MG63 (cell line): ENCODE measurements around the gene MMP14. TPM values are rescaled to one million over a fixed set of nuclear protein-coding genes. Genes with fewer than 3 reads are reported as not detected.
"Not testable (repeated sequence)": the region's sequence is repeated elsewhere in the genome, so short reads cannot be mapped to it uniquely, and the experiment has no call there.

Experiments
- DNase-seq: peaks from one replicate; pipeline ENCODE4 v3.0.0-alpha.2; 2020
- H3K27me3 ChIP-seq: fragments of 250-450 bp; sonication (Bioruptor Pico); 2 replicates; pipeline ENCODE4 v1.5.1; 2020; ENCODE audit warnings: mild to moderate bottlenecking, moderate library complexity
- H3K36me3 ChIP-seq: fragments of 250-450 bp; sonication (Bioruptor Pico); 2 replicates; pipeline ENCODE4 v1.5.1; 2020; ENCODE audit warnings: mild to moderate bottlenecking, moderate library complexity
- H3K4me3 ChIP-seq: fragments of 250-450 bp; sonication (Bioruptor Pico); 2 replicates; pipeline ENCODE4 v1.5.1; 2020; ENCODE audit warnings: mild to moderate bottlenecking, moderate library complexity
- H3K9me3 ChIP-seq: fragments of 250-450 bp; sonication (Bioruptor Pico); 2 replicates; pipeline ENCODE4 v1.5.1; 2020; ENCODE audit warnings: mild to moderate bottlenecking, moderate library complexity
- total RNA-seq: library from RNA; depleted of rRNA; stranded (reverse); fragments of >200 nt; shearing (Covaris generic); gene quantifications from 2 replicates; pipeline ENCODE4 v1.2.3, GENCODE V29; 2014; ENCODE audit warnings: low replicate concordance

Gene MMP14
- total RNA-seq, 1 experiment from 2014 or later, result 124 TPM

DNA sequence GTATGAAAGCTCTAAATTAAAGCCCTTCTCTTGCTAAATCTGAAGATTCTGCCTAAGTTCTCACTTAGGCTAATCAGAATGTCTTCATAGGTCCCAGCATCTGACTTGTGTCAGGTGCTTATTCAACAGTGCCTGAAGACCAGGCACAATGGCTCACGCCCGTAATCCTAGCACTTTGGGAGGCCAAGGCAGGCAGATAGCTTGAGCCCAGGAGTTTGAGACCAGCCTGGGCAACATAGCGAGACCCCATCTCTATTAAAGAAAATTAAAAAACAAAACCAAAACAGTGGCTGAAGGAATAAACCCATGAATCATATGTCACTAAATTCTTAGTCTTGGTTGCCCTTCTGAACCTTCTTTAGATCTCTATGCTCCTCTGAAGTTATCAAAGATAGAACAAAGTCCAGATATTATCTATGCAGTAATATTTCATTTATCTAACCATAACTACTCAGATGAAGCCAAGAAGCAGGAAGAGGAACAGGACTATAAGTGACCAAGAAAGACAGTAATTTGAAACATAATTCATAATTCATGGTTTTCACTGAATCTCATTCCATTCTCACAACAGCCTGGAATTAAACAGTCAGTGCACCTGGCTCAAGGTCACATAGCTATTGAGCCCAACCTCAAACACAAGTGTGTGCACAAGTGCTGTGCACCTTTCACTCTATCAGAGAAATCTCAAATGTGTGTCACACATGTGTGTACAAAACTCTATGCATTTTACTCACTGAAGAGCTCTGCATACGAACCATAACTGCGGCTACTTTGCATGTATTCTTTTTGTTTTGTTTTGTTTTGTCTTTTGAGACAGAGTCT is 27.8 kb upstream of the MMP14 start:
- Histone ChIP-seq H3K27me3 (no peaks in the 10 kb centered on the region), H3K9me3 (no peaks in the 10 kb centered on the region), H3K4me3 (no peak overlapping the region), H3K36me3 (no peaks in the 10 kb centered on the region)
- DNase-seq, result no peak

DNA sequence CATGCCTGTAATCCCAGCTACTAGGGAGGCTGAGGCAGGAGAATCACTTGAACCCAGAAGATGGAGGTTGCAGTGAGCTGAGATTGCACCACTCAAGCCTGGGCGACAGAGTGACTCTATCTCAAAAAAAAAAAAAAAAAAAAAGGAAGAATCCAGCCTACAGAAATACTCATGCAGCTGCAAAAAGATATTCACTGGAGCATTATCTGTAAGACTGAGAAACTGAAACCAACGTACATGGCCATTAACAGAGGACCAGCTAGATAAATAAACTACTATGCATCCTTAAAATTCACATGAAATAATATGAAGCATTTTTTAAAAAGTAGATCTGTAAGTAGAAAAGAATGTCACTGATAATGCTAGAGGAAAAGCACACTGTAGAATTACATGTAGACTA is 24.7 kb upstream of the MMP14 start:
- Histone ChIP-seq H3K27me3 (no peaks in the 10 kb centered on the region), H3K36me3 (no peaks in the 10 kb centered on the region), H3K9me3 (no peaks in the 10 kb centered on the region), H3K4me3 (no peak overlapping the region)
- no peak for DNase-seq

DNA sequence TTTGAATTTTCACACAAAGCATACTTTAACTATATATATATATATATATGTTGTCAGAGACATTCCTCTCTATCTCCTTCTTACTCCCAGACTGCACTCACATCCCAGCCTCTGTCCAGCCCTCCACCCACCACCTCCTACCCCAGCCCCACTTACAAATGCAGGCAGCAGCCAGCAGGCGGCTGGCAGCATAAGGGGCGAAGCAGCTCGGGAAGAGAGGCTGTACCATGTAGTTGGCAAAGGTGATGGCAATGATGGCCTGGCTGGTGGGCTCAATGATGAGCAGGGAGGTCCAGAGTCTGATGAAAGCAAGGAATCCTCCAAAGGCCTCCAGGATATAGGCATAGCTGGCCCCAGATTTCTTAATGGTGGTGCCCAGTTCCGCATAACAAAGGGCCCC is 23.6 kb upstream of the MMP14 start:
- Histone ChIP-seq H3K27me3 (no peaks in the 10 kb centered on the region), H3K9me3 (no peaks in the 10 kb centered on the region), H3K36me3 (no peaks in the 10 kb centered on the region), H3K4me3 (no peak overlapping the region)
- DNase-seq, result no peak

DNA sequence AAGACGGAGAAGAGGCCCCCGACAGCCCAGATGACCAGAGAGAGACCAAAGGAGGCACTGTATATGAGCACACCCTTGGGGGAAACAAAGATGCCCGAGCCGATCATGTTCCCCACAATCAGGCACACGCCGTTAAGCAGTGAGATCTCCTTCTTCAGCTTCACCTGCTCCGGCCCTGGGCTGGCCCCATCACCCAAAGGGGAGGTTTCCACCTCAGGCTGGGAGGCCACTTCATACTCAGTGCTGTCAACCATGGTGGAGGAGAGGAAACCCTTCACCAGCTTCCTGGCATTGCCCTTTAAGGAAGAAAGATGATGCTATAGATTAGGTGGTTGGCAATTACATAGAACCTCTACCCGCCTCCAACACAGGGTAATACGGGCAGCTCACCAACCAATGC is 23.2 kb upstream of the MMP14 start:
- H3K36me3 ChIP-seq, result no peaks in the 10 kb centered on the region

DNA sequence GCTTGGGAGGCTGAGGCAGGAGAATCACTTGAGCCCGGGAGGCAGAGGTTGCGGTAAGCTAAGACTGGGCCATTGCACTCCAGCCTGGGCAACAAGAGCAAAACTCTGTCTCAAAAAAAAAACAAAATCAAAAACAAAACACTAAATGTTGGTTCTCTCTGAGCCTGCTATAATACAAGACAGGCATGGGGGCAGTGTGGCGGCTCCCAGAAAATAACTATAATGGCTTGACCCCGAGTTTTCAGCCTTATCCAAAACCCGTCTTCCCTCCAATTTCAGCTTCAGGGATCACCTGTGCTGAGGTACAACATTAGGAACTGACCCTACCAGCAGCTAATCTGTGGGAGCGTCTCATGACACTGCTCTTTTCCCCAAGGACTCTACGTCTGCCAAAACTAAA is 22.0 kb upstream of the MMP14 start:
- DNase-seq, result no peak
- Histone ChIP-seq H3K4me3 (no peak overlapping the region), H3K9me3 (no peaks in the 10 kb centered on the region), H3K36me3 (no peaks in the 10 kb centered on the region), H3K27me3 (no peaks in the 10 kb centered on the region)

More for the DNA sequence above, 23.2 kb upstream of the MMP14 start:
- Histone ChIP-seq H3K9me3 (no peaks in the 10 kb centered on the region), H3K27me3 (no peaks in the 10 kb centered on the region), H3K4me3 (no peak overlapping the region)
- DNase-seq, result no peak

DNA sequence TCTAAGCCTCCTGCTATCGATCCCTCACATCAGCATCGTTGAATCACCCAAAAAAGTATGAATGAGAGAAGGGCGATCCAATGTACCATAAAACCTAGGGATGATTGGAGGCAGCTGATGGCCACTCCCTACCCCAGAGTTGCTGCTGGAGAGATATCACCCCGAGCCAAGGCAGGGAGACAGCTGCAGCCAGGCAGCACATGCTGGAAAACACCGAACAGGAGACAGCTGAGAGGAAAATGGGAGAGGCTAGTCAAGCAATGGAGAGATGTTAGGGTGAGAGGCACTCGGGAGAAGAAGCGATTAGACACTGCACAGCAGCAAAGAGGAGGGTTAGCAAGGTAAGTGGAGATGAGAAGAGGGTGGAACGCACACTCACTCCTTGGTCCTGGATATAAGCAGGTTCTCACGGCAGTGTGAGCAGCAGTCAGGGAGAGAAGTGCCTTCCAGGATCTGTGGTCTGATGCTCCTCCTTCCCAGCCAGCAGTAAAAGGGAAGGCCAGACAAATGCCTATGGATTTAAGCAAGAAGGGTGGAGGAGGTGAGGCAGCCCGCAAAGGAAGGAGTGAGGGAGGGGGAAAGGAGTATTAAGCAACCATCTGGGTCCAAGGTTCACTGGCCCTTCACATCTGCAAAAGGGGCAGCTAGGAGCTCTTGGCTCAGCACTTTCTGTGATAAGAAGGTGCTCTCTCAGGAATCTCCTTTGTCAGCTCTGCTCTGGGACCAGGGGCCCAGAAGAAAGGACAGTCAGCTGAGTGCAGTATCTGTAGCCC is 21.3 kb upstream of the MMP14 start, which contains the start of gene SLC7A7:
TSS of gene SLC7A7 (minus strand) at position 495 of the 773 bp plus-strand sequence. CDS start 2,037 bp downstream, outside the sequence.
- Histone ChIP-seq H3K36me3 (no peaks in the 10 kb centered on the region), H3K9me3 (no peaks in the 10 kb centered on the region), H3K27me3 (no peaks in the 10 kb centered on the region), H3K4me3 (no peak within 1 kb of the TSS)
- DNase-seq, result no peak

DNA sequence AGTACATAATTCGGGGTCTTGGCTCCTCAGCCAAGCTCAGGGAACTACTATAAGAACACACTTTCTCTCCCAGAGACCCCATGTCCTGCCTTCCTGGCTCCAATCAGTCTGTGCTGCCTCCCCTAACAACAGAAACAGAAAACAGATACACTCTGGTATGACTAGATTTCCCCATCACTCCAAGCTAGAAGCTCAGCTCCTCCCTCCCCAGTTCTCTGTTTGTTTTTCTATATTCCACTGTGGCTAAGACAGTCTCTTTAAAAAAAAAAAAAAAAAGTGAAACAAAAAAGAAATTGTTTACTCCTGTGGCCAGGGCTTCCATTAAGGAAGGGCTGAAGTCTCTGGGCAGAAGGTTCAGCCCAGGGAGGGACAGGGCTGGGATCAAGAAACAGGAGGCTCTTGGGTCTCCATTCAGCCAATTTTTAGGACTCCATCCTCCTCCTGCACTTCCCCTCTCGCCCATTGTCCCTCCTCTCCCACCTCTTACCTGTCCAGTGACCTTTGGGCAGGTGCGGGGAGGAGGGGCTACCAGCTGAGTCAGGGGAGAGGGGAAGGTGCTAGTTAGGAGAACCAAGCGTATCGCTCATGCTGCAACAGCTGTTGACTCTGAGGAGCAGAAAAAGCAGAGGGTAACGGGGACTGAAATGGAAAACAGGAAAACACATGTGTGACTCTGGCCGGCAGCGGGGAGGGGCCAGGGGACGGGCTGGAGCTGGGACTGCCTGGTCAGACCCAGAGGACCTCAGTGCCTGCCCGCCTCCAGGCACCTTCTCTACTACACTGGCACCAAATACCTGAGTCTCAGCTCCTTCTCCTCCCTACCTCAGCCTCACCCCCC is 17.0 kb upstream of the MMP14 start:
- no peak for DNase-seq
- Histone ChIP-seq H3K27me3 (no peaks in the 10 kb centered on the region), H3K4me3 (no peak overlapping the region), H3K9me3 (no peaks in the 10 kb centered on the region), H3K36me3 (no peaks in the 10 kb centered on the region)

DNA sequence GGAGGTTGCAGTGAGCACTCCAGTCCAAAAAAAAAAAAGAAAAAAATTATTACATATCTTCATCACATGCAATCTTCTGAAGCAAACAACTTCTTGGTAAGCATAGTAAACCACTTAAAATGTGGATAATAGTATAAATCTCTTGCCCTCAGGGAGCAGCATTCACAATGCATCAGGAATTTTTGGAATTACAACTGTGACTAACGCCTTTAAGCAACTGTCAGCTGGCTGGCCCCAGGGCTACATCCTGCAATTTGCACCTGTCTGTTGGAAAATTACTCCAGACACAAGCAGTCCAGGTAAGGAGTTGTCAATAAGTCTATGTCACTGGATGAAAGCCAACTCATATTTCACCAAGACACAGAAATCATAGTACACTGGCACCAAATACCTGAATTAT is 15.7 kb upstream of the MMP14 start:
- no peak for DNase-seq

DNA sequence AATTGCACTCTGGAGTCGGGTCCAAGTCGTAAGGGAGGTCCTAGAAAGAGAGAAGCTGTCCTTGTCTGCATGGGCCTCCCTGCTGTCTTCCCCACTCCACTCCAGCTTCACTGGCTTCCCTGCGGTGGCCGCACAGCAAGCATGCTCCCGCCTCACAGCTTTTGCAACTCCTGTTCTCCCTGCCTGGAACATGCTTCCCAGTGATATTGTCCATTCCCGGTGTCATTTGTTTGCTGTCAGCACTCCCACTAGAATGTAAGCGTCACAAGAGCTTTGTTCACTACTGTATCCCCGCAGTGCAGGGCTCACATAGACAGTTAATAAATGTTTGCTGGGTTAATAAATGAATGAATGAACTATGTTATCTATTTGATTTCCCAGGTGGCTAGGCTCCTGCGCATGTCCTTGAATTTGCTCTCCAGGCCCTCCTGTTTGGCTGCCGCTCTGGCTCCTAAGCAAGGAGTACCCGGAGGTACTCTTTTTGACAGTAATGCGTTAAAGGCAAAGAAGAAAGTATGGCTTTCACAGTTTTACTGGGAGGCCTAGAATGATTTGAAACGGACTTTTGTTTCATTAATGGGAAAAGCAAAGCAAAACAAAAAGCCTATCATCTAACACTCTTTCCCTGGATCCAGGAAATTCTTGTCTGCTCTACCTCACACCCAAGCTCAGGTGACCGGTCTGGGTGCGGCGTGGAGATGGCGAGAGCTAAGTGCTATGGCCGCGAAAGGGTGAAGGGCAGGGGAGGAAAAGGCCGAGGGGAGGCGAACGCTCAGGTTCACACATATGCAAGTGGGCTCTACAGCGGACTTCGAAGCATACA is 15.0 kb upstream of the MMP14 start:
- no peaks in the 10 kb centered on the region for H3K27me3 ChIP-seq
- DNase-seq, result no peak
- H3K4me3 ChIP-seq, result no peak overlapping the region
- H3K36me3 ChIP-seq, result no peaks in the 10 kb centered on the region
- no peaks in the 10 kb centered on the region for H3K9me3 ChIP-seq

More for the DNA sequence above, 15.7 kb upstream of the MMP14 start:
- Histone ChIP-seq H3K36me3 (no peaks in the 10 kb centered on the region), H3K9me3 (no peaks in the 10 kb centered on the region), H3K27me3 (no peaks in the 10 kb centered on the region), H3K4me3 (no peak overlapping the region)

DNA sequence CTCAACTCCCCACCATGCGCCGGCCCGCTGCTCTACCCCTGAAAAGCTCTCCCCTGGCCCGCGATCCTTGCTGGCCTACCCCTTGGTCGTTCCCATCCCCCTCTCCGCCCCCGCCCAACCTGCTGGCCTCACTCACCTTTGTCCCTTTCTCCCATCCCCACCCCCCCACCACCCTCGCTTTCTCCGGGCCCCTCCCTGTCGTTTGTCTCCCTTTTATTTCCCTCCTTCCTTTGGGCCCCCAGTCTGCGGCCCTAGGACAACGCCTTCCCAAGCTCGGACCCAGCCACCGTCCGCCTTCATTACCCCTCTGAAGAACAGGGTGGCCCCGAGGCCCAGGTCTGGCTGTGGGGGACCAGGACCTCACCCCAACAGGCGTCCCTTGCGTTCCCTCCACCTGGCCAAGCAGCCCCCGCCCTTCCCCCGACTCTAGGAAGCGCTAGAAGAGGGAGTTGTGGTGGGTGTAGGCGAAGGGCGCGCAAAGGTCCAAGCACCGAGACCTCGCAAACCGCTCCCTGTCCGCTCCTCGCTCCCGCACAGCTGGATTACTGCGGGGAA is 14.3 kb upstream of the MMP14 start:
- H3K36me3 ChIP-seq, result no peaks in the 10 kb centered on the region
- H3K27me3 ChIP-seq, result no peaks in the 10 kb centered on the region
- no peak overlapping the region for H3K4me3 ChIP-seq
- no peaks in the 10 kb centered on the region for H3K9me3 ChIP-seq
- DNase-seq, result no peak

DNA sequence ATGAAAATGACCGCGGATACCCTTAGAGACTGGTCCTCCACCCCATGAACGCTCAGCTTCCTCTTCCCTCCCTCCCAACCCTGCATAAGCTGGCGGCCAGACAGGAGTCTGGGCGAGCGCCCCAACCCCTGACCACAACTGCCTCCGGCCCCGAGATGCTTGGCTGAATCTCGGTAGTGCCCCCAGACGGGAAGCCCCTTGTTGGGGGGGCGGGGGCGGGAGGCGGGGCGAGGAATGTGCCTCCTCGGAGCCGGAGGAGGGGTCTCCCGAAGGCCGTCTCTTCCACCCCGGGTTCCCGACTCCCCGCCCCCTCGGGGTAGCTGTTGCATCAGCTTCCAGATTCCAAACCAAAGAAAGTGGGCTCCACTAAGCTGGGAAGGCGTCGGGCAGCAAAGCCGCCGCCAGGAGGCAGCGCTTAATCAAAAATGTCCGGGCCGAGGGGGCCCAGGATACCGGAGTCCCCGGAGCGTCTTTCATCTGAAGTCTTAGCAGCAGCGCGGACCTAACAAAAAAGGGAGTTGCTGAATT is 13.8 kb upstream of the MMP14 start:
- H3K27me3 ChIP-seq, result no peaks in the 10 kb centered on the region
- no peaks in the 10 kb centered on the region for H3K36me3 ChIP-seq
- peak; percentile 79 for DNase-seq
- no peak overlapping the region for H3K4me3 ChIP-seq
- H3K9me3 ChIP-seq, result no peaks in the 10 kb centered on the region

DNA sequence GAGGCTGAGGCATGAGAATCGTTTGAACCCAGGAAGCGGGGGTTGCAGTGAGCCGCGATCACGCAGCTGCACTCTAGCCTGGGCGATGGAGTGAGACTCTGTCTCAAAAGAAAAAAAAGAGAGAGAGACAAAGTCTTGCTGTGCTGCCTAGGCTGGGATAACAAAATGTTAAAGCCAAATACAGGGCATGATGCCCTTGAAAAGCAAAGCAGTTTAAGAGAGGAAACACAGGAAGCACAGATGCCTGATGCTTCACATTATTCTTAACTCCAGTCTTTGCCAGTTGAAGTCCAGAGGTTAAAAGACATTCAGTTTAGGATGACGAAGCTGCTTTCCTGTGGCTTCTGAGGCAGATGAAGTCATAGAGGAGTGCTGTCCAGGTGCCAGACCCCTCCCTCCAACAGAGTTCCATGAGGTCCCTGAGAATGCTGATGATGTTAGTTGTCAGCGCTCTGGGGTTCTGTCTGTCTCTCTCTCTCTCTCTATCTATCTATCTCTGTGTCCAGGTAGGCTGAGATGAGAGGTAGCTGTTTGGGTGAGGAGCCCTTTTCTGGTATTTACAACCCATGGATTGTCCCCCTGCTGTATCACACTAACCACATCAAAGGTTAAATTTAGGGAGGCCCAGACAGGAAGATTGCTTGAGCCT is 11.6 kb upstream of the MMP14 start:
- peak; percentile 84 for DNase-seq
- Histone ChIP-seq H3K36me3 (no peaks in the 10 kb centered on the region), H3K27me3 (no peaks in the 10 kb centered on the region), H3K4me3 (no peak overlapping the region), H3K9me3 (no peaks in the 10 kb centered on the region)

DNA sequence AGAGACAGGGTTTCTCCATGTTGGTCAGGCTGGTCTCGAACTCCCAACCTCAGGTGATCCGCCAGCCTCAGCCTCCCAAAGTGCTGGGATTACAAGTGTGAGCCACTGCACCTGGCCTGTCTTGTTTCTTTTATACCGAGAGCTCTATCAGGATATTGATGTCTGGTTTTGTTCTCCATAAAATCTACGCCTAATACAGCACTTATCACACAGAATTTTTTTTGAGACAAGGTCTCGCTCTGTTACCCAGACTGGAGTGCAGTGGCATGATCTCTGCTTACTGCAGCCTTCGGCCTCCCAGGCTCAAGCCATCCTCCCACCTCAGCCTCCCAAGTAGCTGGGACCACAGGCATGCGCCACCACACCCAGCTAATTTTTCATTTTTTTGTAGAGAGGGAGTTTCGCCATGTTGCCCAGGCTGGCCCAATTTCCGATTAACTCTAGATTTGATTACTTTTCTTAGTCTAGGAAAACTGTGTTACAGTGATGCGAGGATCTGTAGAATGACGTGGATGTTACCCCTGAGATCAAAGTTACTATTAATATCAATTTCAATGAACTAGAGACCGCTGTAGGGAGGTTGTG is 7.2 kb upstream of the MMP14 start:
- H3K27me3 ChIP-seq, result not testable (repeated sequence)
- H3K4me3 ChIP-seq, result peak overlapping the region; percentile 83

DNA sequence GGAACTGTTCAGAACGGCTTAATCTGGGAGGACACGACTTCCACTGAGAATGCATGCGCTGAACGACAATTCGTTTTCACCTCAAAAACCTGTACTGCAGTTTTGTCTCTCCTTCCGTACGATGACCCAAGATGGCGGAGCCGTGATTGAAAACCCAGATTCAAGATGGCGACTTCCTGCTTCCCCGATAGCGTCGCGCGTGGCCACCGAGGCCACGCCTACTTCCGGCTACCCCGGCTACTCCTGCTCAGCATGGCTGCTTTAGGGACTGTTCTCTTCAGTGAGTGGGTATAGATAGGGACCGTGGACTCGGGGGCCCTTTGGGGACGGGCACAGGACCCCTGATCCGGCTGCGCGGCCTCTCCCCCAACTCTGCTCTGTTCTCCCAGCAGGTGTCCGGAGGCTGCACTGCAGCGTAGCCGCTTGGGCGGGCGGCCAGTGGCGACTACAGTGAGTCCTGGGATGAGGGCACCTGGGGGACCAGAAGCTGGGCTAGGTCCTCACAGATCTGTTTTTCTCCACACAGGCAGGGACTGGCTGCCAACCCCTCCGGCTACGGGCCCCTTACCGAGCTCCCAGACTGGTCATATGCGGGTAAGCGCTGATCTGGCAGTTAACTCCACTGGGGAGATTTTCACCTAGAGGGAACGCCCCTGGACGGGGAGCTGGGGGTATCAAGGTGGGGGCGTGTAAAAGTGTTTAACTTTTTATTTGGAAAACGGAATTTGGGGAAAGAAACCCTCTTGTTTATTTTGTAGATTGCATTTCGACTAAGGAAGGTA is 6.5 kb upstream of the MMP14 start, which contains the start of gene MRPL52:
TSS of gene MRPL52 (plus strand) at position 227 of the 782 bp plus-strand sequence. CDS start at position 253, 26 bp downstream.
- no peaks in the 10 kb centered on the region for H3K9me3 ChIP-seq
- peak within 1 kb of the TSS; percentile 83 for H3K4me3 ChIP-seq
- peak; percentile 78 for DNase-seq
- H3K27me3 ChIP-seq, result no peaks in the 10 kb centered on the region
- H3K36me3 ChIP-seq, result peaks cover 14% of the 10 kb centered on the region

More for the DNA sequence above, 7.2 kb upstream of the MMP14 start:
- peaks cover 12% of the 10 kb centered on the region for H3K36me3 ChIP-seq
- not testable (repeated sequence) for DNase-seq, H3K9me3 ChIP-seq
